DND-41 (cell line): ENCODE results near the gene PDE12.

Experiments
- CTCF ChIP-seq: IDR thresholded peaks from 2 replicates; pipeline ENCODE4 v1.5.1; 2012; ENCODE audit warnings: borderline replicate concordance, low read length, moderate library complexity, mild to moderate bottlenecking; ENCODE audit not compliant: poor library complexity, severe bottlenecking; ENCODE audit errors: extremely low read depth
- EZH2 ChIP-seq: IDR thresholded peaks from 3 replicates; pipeline ENCODE4 v1.6.1; 2012; ENCODE audit warnings: borderline replicate concordance, low read depth, mild to moderate bottlenecking, moderate library complexity, low read length, inconsistent platforms; ENCODE audit not compliant: severe bottlenecking

GRCh38 chr3:57575966-57576626 is 20.0 kb downstream of the PDE12 start:
- TF ChIP-seq CTCF (no peak), EZH2 (no peak)
